Aorta (tissue), 5 donors: Measurements from ENCODE around the gene LRRC8D. TPM values are rescaled to one million over a fixed set of nuclear protein-coding genes. Genes with fewer than 3 reads are reported as not detected.

ENCODE experiments used
- ATAC-seq: fragments of 200-7000 bp; cut with Tn5 transposase; one replicate; pipeline ENCODE4 v1.9.1; 2022; ENCODE audit warnings: moderate library complexity; ENCODE audit not compliant: low FRiP score
- DNase-seq, 2 donors: peaks; one replicate each; pipeline ENCODE4 v3.0.0-alpha.2; 2020
- H3K27ac ChIP-seq, 2 donors: one replicate each; pipeline ENCODE4 v1.5.1; 2013; ENCODE audit warnings: low read length in 2 of 2, mild to moderate bottlenecking in 2 of 2, moderate library complexity in 2 of 2, control low read depth in 1 of 2, inconsistent platforms in 1 of 2, low read depth in 1 of 2
- H3K27me3 ChIP-seq, 2 donors: one replicate each; pipeline ENCODE4 v1.6.1; 2013; ENCODE audit warnings: control low read depth in 1 of 2, low read length in 1 of 2, mild to moderate bottlenecking in 1 of 2, moderate library complexity in 1 of 2; ENCODE audit not compliant: insufficient read depth in 2 of 2, control insufficient read depth in 1 of 2
- H3K36me3 ChIP-seq, 2 donors: one replicate each; pipeline ENCODE4 v1.6.1; 2013; ENCODE audit warnings: control low read depth in 1 of 2, low read length in 1 of 2, mild to moderate bottlenecking in 1 of 2; ENCODE audit not compliant: insufficient read depth in 2 of 2, control insufficient read depth in 1 of 2
- H3K4me1 ChIP-seq, 2 donors: one replicate each; pipeline ENCODE4 v1.6.1; 2013; ENCODE audit warnings: low read length in 2 of 2, control low read depth in 1 of 2, mild to moderate bottlenecking in 1 of 2, moderate library complexity in 1 of 2; ENCODE audit not compliant: insufficient read depth in 2 of 2, control insufficient read depth in 1 of 2
- H3K4me3 ChIP-seq, 2 donors: one replicate each; pipeline ENCODE4 v1.5.1; 2013; ENCODE audit warnings: low read length in 2 of 2, control low read depth in 1 of 2, mild to moderate bottlenecking in 1 of 2
- H3K9me3 ChIP-seq: one replicate; pipeline ENCODE4 v1.6.1; 2013; ENCODE audit warnings: mild to moderate bottlenecking, low read length; ENCODE audit not compliant: control insufficient read depth
- WGBS, 2 donors: extraction: QIAGEN DNeasy Blood & Tissue Kit; methylation state at CpG; one replicate each; pipeline ENCODE4 v1.1.7; 2013; 5-methylcytosine and 5-hydroxymethylcytosine counted together
- intact Hi-C, 2 donors: fragments of 100-400 bp; cut with DNase I; formaldehyde crosslinking; loops; one replicate each; pipeline versions ENCODE4 v1.14.2 to v1.15.0; 2022
- polyA plus RNA-seq, 2 donors: library from polyadenylated mRNA; stranded (reverse); fragments of 200-250 nt; gene quantifications; one replicate each; pipeline ENCODE4 v1.2.3, GENCODE V29; 2013
- total RNA-seq, 2 donors: library from RNA; stranded (reverse); fragmentation: NEBNext Ultra II Directional; extraction: Animal tissue kit (Norgen Biotek cat#: 25700); gene quantifications; one replicate each; pipeline ENCODE4 v1.2.1, GENCODE V29; 2021
- donor health status: healthy with polysubstance abuse.
- donor health status: Bipolar disorder and iron deficiency.
- donor health status: DM: no; HTN: no; CAD: no.
- donor health status: DM: no; HTN: no; CAD: no.
- donor health status: DM: yes; HTN: yes; CAD: no.

LRRC8D gene
- total and polyA plus RNA-seq, 4 donors, result 0.38 to 10.3 (median 4.0) TPM

DNA sequence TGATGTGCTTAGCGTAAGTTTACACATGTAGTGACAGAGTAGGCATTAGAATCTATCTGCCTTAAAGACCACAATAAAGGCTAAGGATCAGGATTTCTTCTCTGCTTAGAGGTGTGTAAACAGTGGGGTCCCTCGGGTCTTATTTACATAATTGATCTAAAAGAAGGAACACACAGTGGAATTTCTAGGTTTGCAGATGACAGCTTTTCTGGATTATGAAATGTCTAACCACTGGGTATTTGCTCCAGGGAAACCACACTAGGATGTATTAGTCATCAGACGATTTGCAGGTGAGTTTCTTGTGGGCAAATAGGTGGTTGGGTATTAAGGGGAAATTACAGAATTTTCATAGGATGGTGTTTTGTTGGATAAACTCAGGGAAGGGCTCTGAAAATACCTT, 5.8 kb downstream of the LRRC8D start:
- ATAC-seq (no peak), DNase-seq (no peak)
- Histone ChIP-seq H3K27me3 (no peaks in the 10 kb centered on the region), H3K36me3 (no peaks in the 10 kb centered on the region), H3K4me3 (no peak overlapping the region), H3K9me3 (no peaks in the 10 kb centered on the region), H3K4me1 (no peaks in the 10 kb centered on the region), H3K27ac (no peak overlapping the region)
- WGBS, 2 donors, result 60 to 85% methylated on average over 3 of the region's 3 CpGs
- intact Hi-C loops, result no loop called here

DNA sequence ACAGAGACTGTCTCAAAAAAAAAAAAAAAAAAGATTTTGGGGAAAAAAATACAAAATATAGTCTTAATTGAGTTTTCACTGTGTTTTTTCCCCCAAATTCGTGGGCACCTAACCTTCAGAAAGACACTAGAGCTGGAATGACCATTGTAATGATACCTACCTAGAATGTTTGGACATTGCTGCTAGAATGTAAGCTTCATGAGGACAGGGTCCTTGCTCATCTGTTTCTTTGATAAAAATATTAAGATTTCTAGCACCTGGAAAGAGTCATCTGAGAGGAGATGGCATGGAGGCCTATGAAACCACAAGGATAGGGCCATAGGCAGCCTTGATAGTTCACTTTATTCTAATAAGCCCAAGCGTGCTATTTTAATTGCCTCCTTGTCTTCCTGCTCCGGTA, 6.5 kb downstream of the LRRC8D start:
- no peak for DNase-seq
- no peak for ATAC-seq
- Histone ChIP-seq H3K27ac (no peak overlapping the region), H3K4me3 (no peak overlapping the region), H3K36me3 (no peaks in the 10 kb centered on the region), H3K4me1 (no peaks in the 10 kb centered on the region), H3K9me3 (no peaks in the 10 kb centered on the region), H3K27me3 (no peaks in the 10 kb centered on the region)
- 96 to 97% methylated on average over 3 of the region's 3 CpGs for WGBS, 2 donors
- intact Hi-C loops, result no loop called here

DNA sequence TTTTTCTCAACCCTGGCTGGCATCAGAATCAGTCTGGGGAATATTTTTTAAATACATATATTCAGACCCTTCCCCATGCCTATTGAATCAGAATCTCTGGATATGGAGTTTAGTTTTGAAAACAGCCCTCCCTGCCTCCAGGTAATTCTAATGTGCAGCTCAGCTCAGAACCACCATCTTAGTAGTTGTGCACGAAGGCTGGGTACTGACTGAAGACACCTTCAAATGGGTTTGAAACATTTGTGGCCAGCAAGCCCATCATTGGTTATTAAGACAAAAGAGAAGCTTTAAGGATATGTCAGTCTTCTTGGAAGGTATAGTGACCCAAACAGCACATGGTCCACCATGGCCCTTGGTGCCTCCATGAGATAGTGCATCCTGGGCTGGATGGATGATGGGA, 7.1 kb downstream of the LRRC8D start:
- DNase-seq (no peak), ATAC-seq (no peak)
- intact Hi-C loops, result no loop called here
- Histone ChIP-seq H3K36me3 (no peaks in the 10 kb centered on the region), H3K9me3 (no peaks in the 10 kb centered on the region), H3K4me3 (no peak overlapping the region), H3K27ac (no peak overlapping the region), H3K27me3 (no peaks in the 10 kb centered on the region), H3K4me1 (no peaks in the 10 kb centered on the region)
- WGBS, 2 donors, result 94 to 100% methylated on average over 1 of the region's 1 CpG

DNA sequence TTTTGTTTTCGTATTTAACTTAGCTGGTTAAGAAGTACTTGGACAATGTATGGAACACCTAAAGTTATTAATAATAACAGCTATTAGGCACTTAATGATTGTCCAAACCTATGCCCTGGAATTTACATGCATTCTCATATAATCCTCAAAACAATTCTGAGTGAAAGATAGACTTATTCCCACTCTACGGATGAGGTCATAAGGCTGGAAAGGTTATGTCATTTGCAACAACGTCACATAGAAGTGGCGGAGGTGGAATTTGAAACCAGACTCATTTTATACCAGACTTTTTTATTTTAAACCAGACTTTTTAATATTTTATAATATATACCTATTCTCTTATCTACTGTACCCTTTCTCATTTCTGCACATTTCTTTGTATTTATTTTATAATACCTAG, 8.4 kb downstream of the LRRC8D start:
- 90 to 93% methylated on average over 4 of the region's 4 CpGs for WGBS, 2 donors
- no peaks in the 10 kb centered on the region for H3K4me1 ChIP-seq
- H3K4me3 ChIP-seq, result no peak overlapping the region
- no peak for DNase-seq
- no peaks in the 10 kb centered on the region for H3K9me3 ChIP-seq
- intact Hi-C loops, result no loop called here
- H3K36me3 ChIP-seq, result no peaks in the 10 kb centered on the region
- no peak overlapping the region for H3K27ac ChIP-seq
- ATAC-seq, result no peak
- H3K27me3 ChIP-seq, result no peaks in the 10 kb centered on the region

DNA sequence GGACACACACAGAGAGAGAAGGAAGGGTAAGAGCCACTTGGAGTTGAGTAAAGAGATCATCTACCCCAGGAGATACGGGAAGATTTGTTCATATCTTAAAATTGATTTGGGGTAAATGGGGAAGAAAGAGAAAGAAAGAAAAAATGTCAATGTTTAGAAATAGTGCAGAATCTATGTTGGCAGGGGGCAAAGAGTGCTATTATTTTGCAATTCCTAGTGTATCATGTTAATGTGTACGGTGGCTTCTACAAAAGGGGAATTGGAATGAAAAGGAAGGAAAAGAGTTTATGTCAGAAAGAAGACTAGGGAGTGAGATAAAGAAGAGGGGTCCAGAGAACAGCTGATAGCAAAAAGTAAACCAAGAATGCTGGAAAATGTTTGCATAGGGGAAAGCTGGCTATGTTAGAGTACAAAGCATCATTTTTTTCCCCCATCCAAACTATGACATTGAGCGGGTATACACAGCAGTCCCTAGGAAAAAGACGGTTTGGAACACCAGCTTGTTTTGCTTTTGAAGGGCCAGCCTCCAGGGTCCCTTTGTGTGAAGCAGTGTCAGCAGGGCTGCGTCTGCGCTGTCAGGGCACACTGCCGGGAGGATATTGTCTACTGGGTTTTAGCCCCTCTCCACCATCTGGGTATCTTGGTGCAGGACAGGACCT, 10.8 kb downstream of the LRRC8D start:
- intact Hi-C loops, result no loop called here
- 54 to 72% methylated on average over 7 of the region's 7 CpGs for WGBS, 2 donors

DNA sequence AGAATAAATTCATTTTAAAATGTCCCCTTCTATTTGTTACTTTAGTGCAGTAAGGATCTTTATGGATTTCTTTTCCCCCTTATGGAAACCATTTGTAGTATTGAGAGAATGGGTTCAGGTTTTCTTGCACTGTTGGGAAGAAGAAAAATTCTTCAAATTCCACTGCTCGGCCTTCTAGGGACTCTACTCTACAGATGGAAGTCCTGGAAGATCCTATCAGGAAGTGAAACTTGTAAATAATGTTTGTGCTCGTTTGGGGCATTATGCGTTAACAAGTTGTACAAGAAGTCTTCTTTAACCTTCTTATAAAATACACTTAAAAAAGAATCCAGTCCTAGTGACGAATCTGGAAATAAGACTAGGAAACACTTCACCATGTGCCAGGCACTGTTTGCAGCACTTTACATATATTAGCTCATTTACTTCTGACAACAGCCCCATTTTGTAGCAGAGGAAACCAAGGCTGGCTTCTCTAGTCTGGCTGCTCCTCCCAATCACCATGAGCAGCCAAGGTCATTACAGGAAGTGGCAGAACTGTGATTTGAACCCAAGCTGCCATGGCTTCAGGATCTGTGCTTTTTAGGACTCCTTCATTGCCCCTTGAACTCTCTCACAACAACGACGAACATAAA, 11.8 kb downstream of the LRRC8D start:
- Histone ChIP-seq H3K9me3 (no peaks in the 10 kb centered on the region), H3K4me3 (no peak overlapping the region), H3K4me1 (no peaks in the 10 kb centered on the region), H3K27ac (no peak overlapping the region), H3K27me3 (no peaks in the 10 kb centered on the region), H3K36me3 (no peaks in the 10 kb centered on the region)
- 73 to 84% methylated on average over 6 of the region's 6 CpGs for WGBS, 2 donors
- no peak for DNase-seq
- intact Hi-C loops, result no loop called here
- no peak for ATAC-seq

More for the DNA sequence above, 10.8 kb downstream of the LRRC8D start:
- DNase-seq, result no peak
- Histone ChIP-seq H3K27ac (no peak overlapping the region), H3K4me3 (no peak overlapping the region), H3K36me3 (no peaks in the 10 kb centered on the region), H3K4me1 (no peaks in the 10 kb centered on the region), H3K27me3 (no peaks in the 10 kb centered on the region), H3K9me3 (no peaks in the 10 kb centered on the region)
- no peak for ATAC-seq

DNA sequence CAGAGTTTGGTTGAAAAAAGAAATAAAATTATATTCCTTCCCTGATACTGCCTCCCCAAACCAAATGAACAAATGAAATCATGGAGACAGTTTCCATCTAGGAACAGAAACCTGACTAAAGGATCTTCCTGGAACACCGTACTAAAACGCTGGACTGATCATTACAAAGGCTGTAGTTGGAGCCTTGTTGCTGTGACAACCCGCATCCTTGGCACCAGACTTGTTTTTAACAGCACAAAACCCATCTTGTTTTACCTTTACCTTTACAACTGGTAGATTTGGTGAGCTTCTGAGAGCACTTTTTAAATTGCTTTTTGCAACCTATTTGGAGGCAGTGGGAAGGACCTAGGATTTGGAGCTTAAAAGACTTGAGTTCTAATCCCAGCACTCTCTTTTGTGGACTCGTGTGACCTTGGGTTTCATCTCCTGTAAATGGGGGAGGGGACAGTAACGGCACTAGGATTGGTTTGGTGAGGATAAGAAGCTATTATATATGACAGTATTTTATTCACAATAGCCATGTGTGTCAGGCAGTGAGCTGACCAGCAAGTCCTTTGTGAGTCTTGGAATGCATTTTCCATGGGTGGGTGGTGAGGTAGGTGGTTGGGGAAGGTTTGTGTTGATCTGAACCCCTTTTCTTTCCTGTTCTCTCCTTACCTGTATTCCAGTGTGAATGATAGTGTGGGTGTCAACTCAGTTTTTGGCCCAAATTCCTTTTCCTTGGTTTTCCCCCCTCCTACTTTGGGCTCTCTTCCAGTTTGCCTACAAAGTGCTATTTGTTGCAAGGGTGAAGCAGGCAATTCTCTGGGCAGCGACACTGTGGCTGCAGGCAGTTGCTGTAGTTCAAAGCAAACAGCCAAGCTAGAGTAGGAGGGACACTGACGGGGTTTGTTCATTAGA, 12.6 kb downstream of the LRRC8D start:
- Histone ChIP-seq H3K36me3 (no peaks in the 10 kb centered on the region), H3K9me3 (no peaks in the 10 kb centered on the region), H3K27me3 (no peaks in the 10 kb centered on the region), H3K27ac (no peak overlapping the region), H3K4me3 (no peak overlapping the region), H3K4me1 (no peaks in the 10 kb centered on the region)
- no peak for DNase-seq
- WGBS, 2 donors, result 75 to 83% methylated on average over 7 of the region's 7 CpGs
- no peak for ATAC-seq
- intact Hi-C loops, result no loop called here

DNA sequence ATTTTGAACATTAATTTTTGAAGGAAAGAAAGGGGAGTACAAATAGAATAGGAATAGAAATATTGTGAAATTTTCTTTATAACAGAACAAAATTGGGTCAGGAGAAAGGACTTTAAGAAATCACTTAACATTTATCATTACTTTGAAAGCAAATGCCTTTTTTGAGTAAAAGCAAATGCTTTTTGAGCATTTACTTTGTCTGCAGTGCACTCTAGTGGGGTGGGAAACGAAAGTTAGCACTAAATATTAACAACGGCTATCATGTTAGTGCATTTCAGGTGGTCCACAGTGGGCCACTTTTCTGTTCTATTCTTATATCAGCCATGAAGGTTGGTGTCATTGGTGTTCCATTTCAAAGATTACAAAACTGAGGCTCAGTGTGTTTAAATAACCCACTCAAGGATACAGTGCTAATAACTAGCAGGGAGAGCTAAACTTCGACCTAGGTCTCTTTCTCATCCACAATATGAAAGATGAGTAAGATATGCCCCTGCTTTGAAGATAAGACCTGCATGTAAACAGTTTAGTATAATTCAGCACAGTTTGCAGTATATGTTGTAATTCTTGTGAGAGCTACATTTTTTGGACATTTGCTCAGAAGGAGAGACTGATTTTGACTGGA, 13.4 kb downstream of the LRRC8D start:
- Histone ChIP-seq H3K27ac (no peak overlapping the region), H3K4me3 (no peak overlapping the region), H3K27me3 (no peaks in the 10 kb centered on the region), H3K4me1 (no peaks in the 10 kb centered on the region), H3K9me3 (no peaks in the 10 kb centered on the region), H3K36me3 (no peaks in the 10 kb centered on the region)
- intact Hi-C loops, result no loop called here
- WGBS, 2 donors, result 80 to 85% methylated on average over 3 of the region's 3 CpGs
- ATAC-seq (no peak), DNase-seq (no peak)
